Ecto neural progenitor cell (in vitro differentiated cells): Measurements from ENCODE around the gene UBL5.
"Not testable (repeated sequence)": the region's sequence is repeated elsewhere in the genome, so short reads cannot be mapped to it uniquely, and the experiment has no call there.

ENCODE experiments used
- DNase-seq: peaks from one replicate; pipeline ENCODE4 v3.0.0-alpha.2; 2018; ENCODE audit warnings: low spot score

The UBL5 gene

DNA sequence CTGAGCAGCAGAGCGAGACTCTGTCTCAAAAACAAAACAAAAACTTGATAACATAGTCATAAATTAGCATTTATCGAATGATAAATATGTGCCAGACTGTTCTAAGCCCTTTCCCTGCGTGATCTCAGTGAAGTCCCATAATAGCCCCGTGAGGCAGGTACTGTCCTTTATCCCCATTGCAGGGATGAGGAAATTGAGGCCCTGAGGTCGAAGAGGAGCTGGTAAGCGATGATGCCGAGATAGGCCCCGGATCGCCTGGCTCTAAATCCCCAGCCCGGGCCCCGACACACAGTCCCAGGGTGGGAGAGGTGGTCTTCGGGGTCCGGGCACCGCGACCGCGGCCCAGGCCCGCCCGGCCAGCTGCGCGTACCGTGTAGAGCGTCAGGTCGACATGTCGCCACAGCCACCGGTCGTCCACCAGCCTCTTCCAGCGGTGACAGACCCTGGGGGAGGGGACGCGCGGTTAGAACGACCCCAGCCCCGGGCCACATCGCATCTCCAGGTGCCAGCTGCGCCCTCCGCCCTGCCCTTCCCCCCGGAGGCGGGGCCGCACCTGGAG is 9.5 kb upstream of the UBL5 start:
- no peak for DNase-seq

DNA sequence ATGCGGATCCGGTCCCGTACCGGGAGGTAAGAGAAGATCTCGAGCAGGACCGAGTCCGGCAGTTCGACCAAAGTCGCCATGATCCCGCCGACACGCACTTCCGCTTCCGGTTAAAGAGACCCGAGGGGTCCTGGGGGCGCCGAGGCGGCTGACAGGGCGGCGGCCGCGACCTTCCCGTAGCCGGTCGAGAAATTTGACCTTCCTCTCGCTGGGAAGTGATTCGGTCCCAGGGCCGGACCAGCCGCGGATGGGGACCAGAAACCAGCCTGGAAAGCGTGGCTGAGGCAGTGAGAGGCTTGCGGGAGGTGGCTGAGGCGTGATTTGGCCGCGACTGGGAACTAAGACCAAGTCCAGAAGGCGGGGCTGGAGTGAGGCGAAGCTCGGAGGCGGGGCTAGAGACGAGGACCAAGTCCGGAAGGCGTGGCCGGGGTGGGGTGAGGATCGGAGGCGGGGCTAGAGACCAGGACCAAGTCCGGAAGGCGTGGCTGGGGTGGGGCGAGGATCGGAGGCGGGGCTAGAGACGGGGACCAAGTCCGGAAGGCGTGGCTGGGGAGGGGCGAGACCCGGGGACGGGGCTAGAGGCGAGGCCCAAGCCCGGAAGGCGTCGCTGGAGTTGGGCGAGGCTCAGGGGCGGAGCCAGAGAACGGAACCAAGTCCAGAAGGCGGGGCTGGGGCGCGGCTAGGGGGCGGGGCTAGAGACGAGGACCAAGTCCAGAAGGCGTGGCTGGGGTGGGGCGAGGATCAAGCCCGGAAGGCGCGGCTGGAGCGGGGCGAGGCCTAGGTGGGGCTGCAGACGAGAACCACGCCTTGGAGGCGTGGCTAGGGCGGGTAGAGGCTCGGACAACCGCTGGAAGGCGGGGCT is 8.8 kb upstream of the UBL5 start, which contains the start of gene FBXL12:
TSS of gene FBXL12 (minus strand) at position 346 of the 862 bp plus-strand sequence. CDS start at position 80, 266 bp downstream.
- DNase-seq: peak; percentile 100

DNA sequence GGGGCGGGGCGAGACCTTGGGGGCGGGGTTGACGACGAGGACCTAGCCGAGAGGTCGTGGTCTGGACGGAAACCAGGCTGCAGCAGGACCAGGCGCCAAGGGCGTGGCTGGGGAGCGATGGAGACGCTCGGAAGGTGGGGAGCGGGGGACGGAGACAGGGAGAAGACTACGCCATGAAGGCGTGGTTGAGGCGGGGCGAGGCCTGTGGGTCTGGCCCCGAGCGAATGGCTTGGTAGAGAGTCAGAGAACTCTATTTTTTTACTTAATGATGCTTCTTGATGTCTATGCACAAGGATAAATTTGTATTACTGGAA is 8.2 kb upstream of the UBL5 start:
- no peak for DNase-seq

DNA sequence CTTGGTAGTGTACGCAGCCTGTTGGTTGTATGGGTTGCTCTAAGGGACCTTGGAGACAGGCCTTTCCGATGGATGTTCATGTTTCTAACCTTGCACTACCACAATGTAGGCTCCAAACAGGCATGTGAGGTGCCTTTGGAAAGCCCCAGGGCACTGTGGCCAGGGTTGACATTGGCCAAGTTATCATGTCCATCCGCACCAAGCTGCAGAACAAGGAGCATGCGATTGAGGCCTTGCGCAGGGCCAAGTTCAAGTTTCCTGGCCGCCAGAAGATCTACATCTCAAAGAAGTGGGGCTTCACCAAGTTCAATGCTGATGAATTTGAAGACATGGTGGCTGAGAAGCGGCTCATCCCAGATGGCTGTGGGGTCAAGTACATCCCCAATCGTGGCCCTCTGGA is 7.7 kb upstream of the UBL5 start:
- DNase-seq: not testable (repeated sequence)

- no peak for DNase-seq
Observed at GRCh38 chr19:9823816-9824215, 3.9 kb upstream of the UBL5 start.

DNA sequence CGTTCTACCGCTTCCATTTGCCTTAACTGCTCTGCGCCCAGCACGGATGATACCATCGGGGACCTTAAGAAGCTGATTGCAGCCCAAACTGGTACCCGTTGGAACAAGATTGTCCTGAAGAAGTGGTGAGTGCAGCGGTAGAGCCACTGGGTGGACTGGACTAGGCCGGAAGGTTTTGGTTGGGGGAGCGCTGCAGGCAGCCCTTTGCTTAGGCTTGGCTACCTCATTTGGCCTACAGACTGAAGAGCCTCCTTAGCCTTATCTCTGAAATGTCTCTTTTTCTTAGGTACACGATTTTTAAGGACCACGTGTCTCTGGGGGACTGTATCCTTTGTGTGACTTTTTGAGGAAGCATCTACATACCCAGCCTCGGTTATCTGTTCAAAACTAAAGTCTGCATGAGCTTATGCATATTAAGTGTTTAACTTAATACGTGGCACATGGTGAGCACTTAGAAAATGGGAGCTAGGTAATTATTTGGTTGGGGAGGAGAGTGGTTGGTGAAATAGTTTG is 889 bp downstream of the UBL5 start:
- DNase-seq: no peak

- DNase-seq: no peak
Observed at GRCh38 chr19:9834307-9834725, 6.6 kb downstream of the UBL5 start.

DNA sequence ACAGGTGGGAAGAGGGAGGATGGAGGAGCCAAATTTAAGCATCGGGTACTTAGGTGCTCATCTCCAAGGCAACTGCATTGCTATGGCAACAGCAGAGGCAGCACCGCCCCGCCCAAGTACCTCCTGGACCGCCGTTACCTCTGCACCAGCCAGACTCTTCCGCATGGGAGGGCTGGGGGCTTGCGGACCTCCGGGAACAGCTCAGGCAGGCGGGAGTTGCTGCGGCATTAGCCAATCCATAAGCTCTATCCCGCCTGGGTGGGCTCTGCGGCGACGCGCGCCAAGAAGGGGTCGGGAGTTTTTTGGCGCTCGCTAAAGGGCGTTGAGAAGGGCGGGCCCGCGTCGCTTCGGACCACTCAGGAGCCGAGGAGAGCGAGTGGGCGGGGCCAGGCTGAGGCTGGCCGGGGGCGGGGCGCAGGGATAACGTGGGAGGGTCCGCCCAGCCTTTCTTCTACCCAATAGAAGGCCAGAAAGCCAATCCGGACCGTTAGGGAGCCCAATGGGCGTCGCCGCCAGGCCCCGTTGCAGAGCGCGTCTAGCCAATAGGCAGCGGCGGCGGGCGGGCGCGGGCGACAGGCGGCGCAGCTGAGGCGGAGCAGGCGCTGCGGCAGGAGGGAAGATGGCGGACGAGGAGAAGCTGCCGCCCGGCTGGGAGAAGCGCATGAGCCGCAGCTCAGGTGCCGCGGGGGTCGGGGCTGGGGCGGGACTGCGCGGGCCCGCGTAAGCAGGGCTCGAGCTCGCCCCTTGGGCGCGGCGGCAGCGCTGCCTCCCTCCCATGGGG is 7.2 kb downstream of the UBL5 start, which contains the start of gene PIN1:
TSS of gene PIN1 (plus strand) at position 593 of the 781 bp plus-strand sequence. CDS start at position 620, 27 bp downstream.
- DNase-seq: peak; percentile 100

GRCh38 chr19:9835507-9835949 is 7.8 kb downstream of the UBL5 start:
- DNase-seq: no peak

GRCh38 chr19:9836021-9836420 is 8.3 kb downstream of the UBL5 start:
- no peak for DNase-seq

DNA sequence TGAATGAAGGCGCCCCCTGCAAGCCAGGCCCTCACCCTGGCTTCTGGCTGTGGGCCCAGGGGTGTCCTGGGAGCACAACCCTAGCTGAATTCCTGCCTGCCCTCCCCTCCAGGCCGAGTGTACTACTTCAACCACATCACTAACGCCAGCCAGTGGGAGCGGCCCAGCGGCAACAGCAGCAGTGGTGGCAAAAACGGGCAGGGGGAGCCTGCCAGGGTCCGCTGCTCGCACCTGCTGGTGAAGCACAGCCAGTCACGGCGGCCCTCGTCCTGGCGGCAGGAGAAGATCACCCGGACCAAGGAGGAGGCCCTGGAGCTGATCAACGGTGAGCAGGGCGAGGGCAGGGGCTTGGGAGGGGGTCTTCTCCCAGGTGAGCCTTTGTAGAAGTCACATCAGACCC is 10.6 kb downstream of the UBL5 start:
- DNase-seq: no peak

- DNase-seq: no peak
Observed at GRCh38 chr19:9839415-9839814, 11.7 kb downstream of the UBL5 start.

DNA sequence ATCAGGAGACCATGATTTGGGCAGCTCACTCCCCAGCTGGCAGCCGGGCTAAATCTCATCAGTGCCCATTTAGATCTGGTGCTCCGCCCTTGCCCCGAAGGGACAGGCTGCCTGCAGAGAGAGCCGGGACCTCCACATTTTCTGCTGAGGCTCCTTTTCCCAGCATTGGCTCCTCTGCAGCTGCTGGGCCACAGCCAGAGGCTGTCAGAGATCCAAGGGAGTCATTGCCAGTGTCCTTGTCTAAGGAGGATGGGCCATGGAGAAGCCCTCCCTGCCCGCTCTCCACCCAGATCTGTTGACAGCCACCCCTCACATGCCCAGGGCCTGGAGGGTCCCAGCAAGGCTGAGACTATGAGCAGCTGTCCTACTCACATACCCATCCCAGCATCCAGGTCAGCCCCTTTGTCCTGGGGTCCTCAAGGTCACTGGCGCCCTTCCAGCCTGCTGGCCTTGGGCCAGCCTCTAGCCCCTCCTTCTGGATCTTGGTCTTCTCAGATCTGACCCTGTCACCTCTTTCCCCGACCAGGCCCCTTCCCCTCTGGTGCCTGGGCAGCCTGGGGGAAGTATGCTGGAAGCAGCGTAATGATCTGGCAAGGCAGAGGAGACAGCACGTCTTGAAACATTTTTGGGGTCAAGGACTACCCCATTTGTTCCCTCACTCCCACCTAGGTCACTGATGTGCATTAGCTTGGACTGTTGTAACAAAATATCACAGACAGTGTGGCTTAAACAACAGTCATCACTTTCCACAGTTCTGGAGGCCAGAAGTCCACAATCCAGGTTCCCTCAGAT is 15.3 kb downstream of the UBL5 start:
- no peak for DNase-seq

GRCh38 chr19:9843626-9844273 is 16.0 kb downstream of the UBL5 start:
- DNase-seq: not testable (repeated sequence)

GRCh38 chr19:9847087-9847671 is 19.5 kb downstream of the UBL5 start:
- peak; percentile 65 for DNase-seq

DNA sequence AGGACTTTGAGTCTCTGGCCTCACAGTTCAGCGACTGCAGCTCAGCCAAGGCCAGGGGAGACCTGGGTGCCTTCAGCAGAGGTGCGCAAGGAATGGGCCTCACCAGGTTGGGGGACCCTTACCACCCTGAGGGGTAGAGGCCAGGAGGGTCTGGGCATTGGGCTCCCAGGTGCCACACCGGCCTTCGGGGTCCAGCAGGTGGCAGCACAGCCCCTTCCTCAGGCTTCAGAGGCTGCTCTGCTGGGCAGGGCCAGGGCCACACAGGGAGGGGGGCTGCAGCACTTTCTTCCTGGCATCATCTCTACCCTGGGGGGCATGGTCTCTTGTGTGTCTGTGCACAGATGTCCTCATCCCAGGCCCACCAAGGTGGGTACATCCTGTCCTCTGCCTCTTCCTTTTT is 20.3 kb downstream of the UBL5 start:
- peak; percentile 56 for DNase-seq

DNA sequence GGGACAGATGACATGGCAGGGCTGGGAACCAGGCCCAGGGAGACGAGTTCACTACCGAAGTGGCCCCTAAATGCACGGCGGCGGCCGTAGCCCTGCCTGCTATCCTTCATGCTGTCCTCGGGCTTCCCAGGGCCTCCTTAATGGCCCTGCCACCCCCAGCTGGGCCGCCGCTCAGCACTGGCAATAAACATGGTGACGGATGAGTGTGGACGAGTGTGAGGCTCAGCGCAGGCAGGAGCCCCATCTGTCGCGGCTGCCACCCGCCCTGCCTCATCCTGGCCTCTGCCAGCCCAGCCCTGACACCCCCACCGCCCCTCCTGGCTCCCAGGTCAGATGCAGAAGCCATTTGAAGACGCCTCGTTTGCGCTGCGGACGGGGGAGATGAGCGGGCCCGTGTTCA is 21.0 kb downstream of the UBL5 start:
- no peak for DNase-seq

DNA sequence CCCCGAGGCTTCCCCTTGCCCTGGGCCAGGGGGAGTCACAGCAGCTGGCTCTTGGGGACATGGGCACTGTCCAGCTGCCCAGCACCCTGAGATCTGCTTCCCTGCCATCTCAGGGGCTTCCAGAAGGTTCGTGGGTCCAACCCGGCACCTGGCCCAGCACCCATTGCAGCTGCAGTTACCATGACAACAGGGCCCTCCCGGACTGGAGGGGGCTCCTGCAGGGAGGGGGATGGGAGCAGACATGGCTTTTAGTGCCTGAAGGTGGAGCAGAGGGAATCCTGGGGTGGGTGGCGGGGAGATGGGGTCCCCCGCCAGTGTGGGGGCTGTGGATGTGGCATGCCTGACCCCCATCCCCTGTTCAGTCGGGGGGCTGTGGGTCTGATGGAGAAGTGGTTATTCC is 22.1 kb downstream of the UBL5 start:
- DNase-seq: no peak

- DNase-seq: no peak
Observed at GRCh38 chr19:9850235-9850959, 22.7 kb downstream of the UBL5 start.

DNA sequence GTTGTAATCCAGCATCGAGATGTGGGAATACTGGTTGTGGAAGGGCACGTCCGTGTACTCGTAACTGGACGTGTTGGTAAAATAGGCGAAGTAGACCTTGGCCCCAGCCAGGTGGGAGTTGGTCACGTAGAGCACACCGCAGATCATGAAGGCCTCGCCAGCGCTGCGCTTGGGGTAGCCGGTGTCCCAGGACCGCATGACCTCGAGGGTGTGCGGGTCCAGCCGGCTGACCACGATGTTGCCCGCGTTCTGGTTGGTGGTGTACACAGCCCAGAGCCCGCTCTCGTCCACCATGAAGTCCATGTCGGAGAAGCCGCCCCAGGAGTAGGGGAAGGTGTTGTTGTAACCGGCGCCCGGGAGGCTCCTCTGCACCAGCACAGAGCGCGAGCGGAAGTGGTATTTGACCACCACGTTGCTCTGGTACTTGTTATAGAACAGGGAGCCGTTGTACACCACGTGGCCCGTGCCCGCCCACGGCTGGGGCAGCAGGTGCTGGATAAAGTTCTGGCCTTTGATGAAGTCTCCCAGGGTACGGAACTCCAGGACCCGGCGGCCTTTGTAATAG is 26.6 kb downstream of the UBL5 start:
- DNase-seq: no peak
